T-helper 2 cell treated with Interferon-gamma antibody and Interleukin-4, amounts not matched to agents 100 ng/mL and 5 ng/mL, for 36 hours (primary cell): ENCODE results near the gene DNAAF1. TPM values are rescaled to one million over a fixed set of nuclear protein-coding genes. Genes with fewer than 3 reads are reported as not detected.
"Not testable (repeated sequence)": the region's sequence is repeated elsewhere in the genome, so short reads cannot be mapped to it uniquely, and the experiment has no call there.

Source experiments
- intact Hi-C: fragments of 100-400 bp; cut with micrococcal nuclease; formaldehyde crosslinking; loops from one replicate; pipeline ENCODE4 v1.15.1; 2023
- total RNA-seq: library from RNA; stranded (reverse); gene quantifications from 2 replicates; pipeline ENCODE4 v1.2.3, GENCODE V29; 2022

The DNAAF1 gene
- total RNA-seq, 1 donor from 2014 or later: not detected

- intact Hi-C loops: not testable (repeated sequence)
Measured at GRCh38 chr16:84205123-84205522, 60.0 kb downstream of the DNAAF1 start.

- intact Hi-C loops: no loop called here
Measured at GRCh38 chr16:84205976-84206691, 61.0 kb downstream of the DNAAF1 start.

- intact Hi-C loops: no loop called here
Measured at GRCh38 chr16:84207251-84207650, 62.1 kb downstream of the DNAAF1 start.

GRCh38 chr16:84207879-84208278, 62.8 kb downstream of the DNAAF1 start:
- intact Hi-C loops: no loop called here

GRCh38 chr16:84209989-84210388, 64.9 kb downstream of the DNAAF1 start:
- intact Hi-C loops: no loop called here

- intact Hi-C loops: no loop called here
Measured at GRCh38 chr16:84212154-84212553, 67.0 kb downstream of the DNAAF1 start.

- intact Hi-C loops: no loop called here
Measured at GRCh38 chr16:84212631-84213030, 67.5 kb downstream of the DNAAF1 start.

- intact Hi-C loops: no loop called here
Measured at GRCh38 chr16:84214451-84215066, 69.5 kb downstream of the DNAAF1 start.

- intact Hi-C loops: no loop called here
Measured at GRCh38 chr16:84215531-84215930, 70.4 kb downstream of the DNAAF1 start.

- intact Hi-C loops: not testable (repeated sequence)
Measured at GRCh38 chr16:84216144-84216543, 71.0 kb downstream of the DNAAF1 start.

GRCh38 chr16:84218176-84218823, 73.2 kb downstream of the DNAAF1 start:
- intact Hi-C loops: no loop called here

GRCh38 chr16:84218956-84219355, 73.8 kb downstream of the DNAAF1 start:
- intact Hi-C loops: no loop called here

GRCh38 chr16:84220851-84221250, 75.7 kb downstream of the DNAAF1 start:
- intact Hi-C loops: no loop called here

GRCh38 chr16:84223456-84223855, 78.3 kb downstream of the DNAAF1 start:
- intact Hi-C loops: no loop called here

- intact Hi-C loops: no loop called here
Measured at GRCh38 chr16:84224554-84224953, 79.4 kb downstream of the DNAAF1 start.

- intact Hi-C loops: no loop called here
Measured at GRCh38 chr16:84225126-84225525, 80.0 kb downstream of the DNAAF1 start.

- intact Hi-C loops: no loop called here
Measured at GRCh38 chr16:84225571-84225970, 80.5 kb downstream of the DNAAF1 start.

GRCh38 chr16:84226026-84226425, 80.9 kb downstream of the DNAAF1 start:
- intact Hi-C loops: no loop called here
